SK-N-MC (cell line): ENCODE measurements around the gene ITGA8.

Experiments
- EZH2 ChIP-seq: fragments of 200-600 bp; sonication (generic); IDR thresholded peaks from one replicate; pipeline ENCODE4 v1.6.1; 2017; ENCODE audit warnings: antibody characterized with exemption
- FOXP2 ChIP-seq: optimal IDR thresholded peaks from 2 replicates; pipeline ENCODE3; 2011; ENCODE audit warnings: mild to moderate bottlenecking, moderate library complexity; ENCODE audit not compliant: insufficient read depth; ENCODE audit errors: extremely low read length, control extremely low read depth
- POLR2AphosphoS5 ChIP-seq: IDR thresholded peaks from 2 replicates; pipeline ENCODE4 v1.6.1; 2012; ENCODE audit warnings: mild to moderate bottlenecking, low read depth, low read length, borderline replicate concordance

GRCh38 chr10:15627617-15628196 lies 92.0 kb downstream of the ITGA8 start:
- TF ChIP-seq POLR2AphosphoS5 (no peak), EZH2 (no peak), FOXP2 (no peak)
